HEK293 (cell line): ENCODE data around the gene DYNC1I1.

Experiments used
- REPIN1 ChIP-seq: fragments of 450-650 bp; formaldehyde crosslinking; IDR thresholded peaks from 2 replicates; pipeline ENCODE4 v1.5.1; 2017; ENCODE audit warnings: missing biosample characterization, missing genetic modification characterization, low read depth
- YY1 ChIP-seq: fragments of 450-650 bp; formaldehyde crosslinking; IDR thresholded peaks from 2 replicates; pipeline ENCODE4 v1.5.1; 2018; ENCODE audit warnings: missing biosample characterization, missing genetic modification characterization
- ZNF335 ChIP-seq: fragments of 450-650 bp; formaldehyde crosslinking; conservative IDR thresholded peaks from 2 replicates; pipeline ENCODE4 v1.5.1; 2016; ENCODE audit warnings: missing biosample characterization, missing genetic modification characterization
- TF ChIP-seq, protein P1 (sequence below): fragments of 450-650 bp; formaldehyde crosslinking; IDR thresholded peaks from 2 replicates; pipeline ENCODE4 v1.5.1; 2016; ENCODE audit warnings: missing biosample characterization, missing genetic modification characterization

DNA sequence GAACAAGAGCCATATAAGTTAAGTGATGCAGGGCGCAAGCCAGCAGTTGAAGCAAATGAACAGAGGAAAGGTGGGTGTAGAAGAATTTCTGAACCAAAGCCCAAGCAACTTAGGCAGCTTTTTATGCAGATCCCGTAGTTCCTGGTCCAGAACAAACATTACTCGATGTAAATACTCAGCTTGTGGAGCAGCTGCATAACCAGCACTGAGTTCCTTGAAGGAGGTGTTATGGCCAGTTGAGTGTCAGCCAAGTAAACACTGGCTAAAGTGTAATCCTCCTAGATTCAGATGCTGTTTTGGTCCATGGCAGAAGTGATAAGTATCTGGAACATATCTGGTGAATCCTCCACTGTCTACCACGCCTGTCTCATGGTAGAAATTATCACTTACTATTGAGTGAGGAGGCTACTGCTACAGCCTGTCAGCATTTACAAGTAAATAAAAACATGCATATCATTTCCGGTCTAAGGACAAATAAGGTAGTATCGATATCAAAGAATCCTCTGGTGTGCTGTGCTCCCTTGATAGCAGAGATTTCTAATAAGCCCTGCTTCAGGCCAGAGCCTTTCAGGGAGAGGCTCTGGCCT lies 213.9 kb downstream of the DYNC1I1 start:
- TF ChIP-seq YY1 (tag by site-specific recombination) = no peak
- no peak for TF ChIP-seq ZNF335
- TF ChIP-seq, protein P1, sequence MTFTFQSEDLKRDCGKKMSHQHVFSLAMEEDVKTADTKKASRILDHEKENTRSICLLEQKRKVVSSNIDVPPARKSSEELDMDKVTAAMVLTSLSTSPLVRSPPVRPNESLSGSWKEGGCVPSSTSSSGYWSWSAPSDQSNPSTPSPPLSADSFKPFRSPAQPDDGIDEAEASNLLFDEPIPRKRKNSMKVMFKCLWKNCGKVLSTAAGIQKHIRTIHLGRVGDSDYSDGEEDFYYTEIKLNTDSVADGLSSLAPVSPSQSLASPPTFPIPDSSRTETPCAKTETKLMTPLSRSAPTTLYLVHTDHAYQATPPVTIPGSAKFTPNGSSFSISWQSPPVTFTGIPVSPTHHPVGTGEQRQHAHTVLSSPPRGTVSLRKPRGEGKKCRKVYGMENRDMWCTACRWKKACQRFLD (tag by site-specific recombination) = no peak
- no peak for TF ChIP-seq REPIN1 (tag by site-specific recombination)
